K562 (cell line): ENCODE measurements around the gene FKBP15. TPM values are rescaled to one million over a fixed set of nuclear protein-coding genes. Genes with fewer than 3 reads are reported as not detected.

Experiments used
- ARNT ChIP-seq, 2 experiments: fragments of 450-650 bp; IDR thresholded peaks; 2 replicates each; pipeline ENCODE4 v1.6.1; 2016; ENCODE audit warnings: mild to moderate bottlenecking in 1 of 2
- CCNT2 ChIP-seq: IDR thresholded peaks from 2 replicates; pipeline ENCODE4 v1.6.1; 2011; ENCODE audit warnings: borderline replicate concordance, low read depth, mild to moderate bottlenecking, moderate library complexity, mixed read lengths, low read length; ENCODE audit not compliant: insufficient read length; ENCODE audit errors: extremely low read depth
- DACH1 ChIP-seq: fragments of 450-650 bp; IDR thresholded peaks from 2 replicates; pipeline ENCODE4 v1.6.1; 2018; ENCODE audit not compliant: partially characterized antibody
- E2F3 ChIP-seq: fragments of 250-450 bp; sonication (Bioruptor Pico); IDR thresholded peaks from 2 replicates; pipeline ENCODE4 v1.4.0; 2020; ENCODE audit warnings: mild to moderate bottlenecking
- GABPB1 ChIP-seq: sonication (generic); formaldehyde crosslinking; IDR thresholded peaks from 2 replicates; pipeline ENCODE4 v1.8.0; 2022; ENCODE audit warnings: mild to moderate bottlenecking, missing genetic modification reagents
- GTF2E2 ChIP-seq: fragments of 200-800 bp; sonication (Bioruptor generic); IDR thresholded peaks from 2 replicates; pipeline ENCODE4 v1.6.1; 2016; ENCODE audit warnings: missing genetic modification characterization, missing compliant biosample characterization
- MCM5 ChIP-seq: fragments of 450-650 bp; IDR thresholded peaks from 2 replicates; pipeline ENCODE4 v1.6.1; 2016; ENCODE audit warnings: low read depth
- MCM7 ChIP-seq, 2 experiments: fragments of 450-650 bp; IDR thresholded peaks; 2 replicates each; pipeline ENCODE4 v1.6.1; 2016 to 2018
- MYC ChIP-seq, 2 experiments: fragments of 250-450 bp in 1 of 2; sonication (Bioruptor Pico) in 1 of 2; IDR thresholded peaks; 2 replicates each; pipeline versions ENCODE4 v1.5.1 to v1.6.1; 2012 to 2021; ENCODE audit warnings: low read depth in 2 of 2, borderline replicate concordance in 1 of 2, improper control_type of control experiment in 1 of 2, low read length in 1 of 2, mild to moderate bottlenecking in 1 of 2, moderate library complexity in 1 of 2
- NFXL1 ChIP-seq: fragments of 450-650 bp; formaldehyde crosslinking; IDR thresholded peaks from 2 replicates; pipeline ENCODE4 v1.4.0; 2021; ENCODE audit warnings: mild to moderate bottlenecking
- POLR3A ChIP-seq: IDR thresholded peaks from 2 replicates; pipeline ENCODE4 v1.6.1; 2011; ENCODE audit warnings: borderline replicate concordance, mild to moderate bottlenecking, moderate library complexity; ENCODE audit not compliant: insufficient read length, insufficient read depth; ENCODE audit errors: extremely low read depth
- RNF2 ChIP-seq: sonication (generic); IDR thresholded peaks from 2 replicates; pipeline ENCODE4 v1.6.1; 2016
- XRCC3 ChIP-seq: fragments of 450-650 bp; IDR thresholded peaks from 2 replicates; pipeline ENCODE4 v1.6.1; 2017; ENCODE audit warnings: mild to moderate bottlenecking, moderate library complexity
- ZFPM2 ChIP-seq: fragments of 250-450 bp; sonication (Bioruptor Pico); IDR thresholded peaks from 2 replicates; pipeline ENCODE4 v1.5.1; 2022; ENCODE audit warnings: mild to moderate bottlenecking
- ZNF217 ChIP-seq: sonication (generic); formaldehyde crosslinking; IDR thresholded peaks from 2 replicates; pipeline ENCODE4 v1.8.0; 2022; ENCODE audit warnings: mild to moderate bottlenecking, missing genetic modification reagents
- ZNF583 ChIP-seq: fragments of 250-450 bp; sonication (Bioruptor Pico); IDR thresholded peaks from 2 replicates; pipeline ENCODE4 v1.4.0; 2020
- ZNF76 ChIP-seq: fragments of 250-450 bp; sonication (Bioruptor Pico); IDR thresholded peaks from 2 replicates; pipeline ENCODE4 v1.4.0; 2020; ENCODE audit warnings: mild to moderate bottlenecking, moderate library complexity, borderline replicate concordance
- polyA plus RNA-seq, 8 experiments: library from polyadenylated mRNA; depleted of rRNA in 4 of 8; stranded (reverse) in 5 of 8; unstranded in 3 of 8; fragments of >200 nt; fragmentation: Nextera tagmentation in 2 of 8; fragmentation: Illumina TruSeq in 1 of 8; extraction: Ambion mirVana in 2 of 8; extraction: Trizol in 1 of 8; gene quantifications; 2 replicates each; pipeline versions ENCODE4 v1.2.1 to v1.2.3, GENCODE V29; 2011 to 2014; ENCODE audit warnings: inconsistent platforms in 1 of 8, missing spikeins in 1 of 8
- total RNA-seq, 7 experiments: library from RNA; depleted of rRNA in 6 of 7; stranded (reverse); fragments of >200 nt in 6 of 7; fragmentation: Illumina TruSeq in 2 of 7; extraction: Trizol in 2 of 7; gene quantifications; 2 replicates each; pipeline versions ENCODE4 v1.2.1 to v1.2.3, GENCODE V29; 2011 to 2021; ENCODE audit warnings: low replicate concordance in 1 of 7
- TF ChIP-seq, protein P1 (sequence below): fragments of 450-650 bp; IDR thresholded peaks from 2 replicates; pipeline ENCODE4 v1.6.1; 2018; ENCODE audit not compliant: partially characterized antibody
- TF ChIP-seq, protein P2 (sequence below): fragments of 450-650 bp; IDR thresholded peaks from 2 replicates; pipeline ENCODE4 v1.7.1; 2018; ENCODE audit warnings: mild to moderate bottlenecking, low read depth; ENCODE audit not compliant: partially characterized antibody
- TF ChIP-seq, protein P3 (sequence below): fragments of 450-650 bp; IDR thresholded peaks from 2 replicates; pipeline ENCODE4 v1.7.0; 2016; ENCODE audit warnings: borderline replicate concordance

The FKBP15 gene
- total and polyA plus RNA-seq, 9 of the 15 experiments (the other 6 are each of a cell fraction or from before 2014, with no cell fraction given), result 8.7 to 38.0 (median 18.9) TPM

DNA sequence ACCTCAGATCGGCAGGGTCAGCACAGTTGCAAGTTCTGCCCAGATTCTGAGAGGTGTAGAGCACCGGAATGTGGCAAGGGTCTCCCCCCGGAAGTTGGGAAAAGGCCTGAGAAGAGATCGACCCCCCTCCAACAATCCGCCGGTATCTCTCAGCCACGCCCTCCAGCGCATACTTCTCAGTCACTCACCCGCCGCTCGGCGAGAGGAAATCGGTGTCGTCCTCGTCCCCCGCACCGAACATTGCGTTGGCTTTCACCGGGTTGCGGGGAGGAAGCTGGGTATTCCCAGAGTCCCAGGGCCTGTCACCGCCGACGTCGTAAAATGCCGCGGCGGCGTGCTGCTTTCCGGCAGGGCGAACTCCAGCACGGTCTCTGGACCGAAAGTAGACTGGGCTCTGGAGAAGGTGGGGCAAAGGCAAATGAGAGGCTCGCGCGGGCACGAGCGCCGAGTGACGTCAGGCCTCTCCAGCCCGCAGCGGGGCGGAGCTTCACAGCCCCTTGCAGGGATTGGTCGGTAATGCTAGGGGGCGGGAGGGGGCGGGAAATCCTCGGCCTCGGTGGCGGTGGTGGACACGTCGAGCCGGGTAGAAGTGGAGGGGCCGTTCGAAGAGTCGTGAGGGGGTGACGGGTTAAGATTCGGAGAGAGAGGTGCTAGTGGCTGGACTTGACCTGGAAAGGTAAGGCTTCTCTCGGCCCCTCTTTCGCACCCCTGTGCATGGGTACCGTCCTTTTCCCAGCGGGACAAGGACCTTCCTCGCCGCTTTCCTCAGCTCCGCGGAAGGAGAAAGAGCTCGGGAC is at the start of gene FKBP15, which contains the start of gene SLC31A1 (continued):
- TF ChIP-seq, protein P1, sequence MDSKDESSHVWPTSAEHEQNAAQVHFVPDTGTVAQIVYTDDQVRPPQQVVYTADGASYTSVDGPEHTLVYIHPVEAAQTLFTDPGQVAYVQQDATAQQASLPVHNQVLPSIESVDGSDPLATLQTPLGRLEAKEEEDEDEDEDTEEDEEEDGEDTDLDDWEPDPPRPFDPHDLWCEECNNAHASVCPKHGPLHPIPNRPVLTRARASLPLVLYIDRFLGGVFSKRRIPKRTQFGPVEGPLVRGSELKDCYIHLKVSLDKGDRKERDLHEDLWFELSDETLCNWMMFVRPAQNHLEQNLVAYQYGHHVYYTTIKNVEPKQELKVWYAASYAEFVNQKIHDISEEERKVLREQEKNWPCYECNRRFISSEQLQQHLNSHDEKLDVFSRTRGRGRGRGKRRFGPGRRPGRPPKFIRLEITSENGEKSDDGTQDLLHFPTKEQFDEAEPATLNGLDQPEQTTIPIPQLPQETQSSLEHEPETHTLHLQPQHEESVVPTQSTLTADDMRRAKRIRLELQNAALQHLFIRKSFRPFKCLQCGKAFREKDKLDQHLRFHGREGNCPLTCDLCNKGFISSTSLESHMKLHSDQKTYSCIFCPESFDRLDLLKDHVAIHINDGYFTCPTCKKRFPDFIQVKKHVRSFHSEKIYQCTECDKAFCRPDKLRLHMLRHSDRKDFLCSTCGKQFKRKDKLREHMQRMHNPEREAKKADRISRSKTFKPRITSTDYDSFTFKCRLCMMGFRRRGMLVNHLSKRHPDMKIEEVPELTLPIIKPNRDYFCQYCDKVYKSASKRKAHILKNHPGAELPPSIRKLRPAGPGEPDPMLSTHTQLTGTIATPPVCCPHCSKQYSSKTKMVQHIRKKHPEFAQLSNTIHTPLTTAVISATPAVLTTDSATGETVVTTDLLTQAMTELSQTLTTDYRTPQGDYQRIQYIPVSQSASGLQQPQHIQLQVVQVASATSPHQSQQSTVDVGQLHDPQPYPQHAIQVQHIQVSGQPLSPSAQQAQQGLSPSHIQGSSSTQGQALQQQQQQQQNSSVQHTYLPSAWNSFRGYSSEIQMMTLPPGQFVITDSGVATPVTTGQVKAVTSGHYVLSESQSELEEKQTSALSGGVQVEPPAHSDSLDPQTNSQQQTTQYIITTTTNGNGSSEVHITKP, result peak; percentile 76
- peak in 1 of 2 experiments; percentile 78; a peak in 1 of 4 replicates for TF ChIP-seq ARNT (IDR thresholded peaks at IDR 0.05)
- TF ChIP-seq ZFPM2 (CRISPR knock-in tag), result no peak
- no peak for TF ChIP-seq GTF2E2
- TF ChIP-seq CCNT2, result no peak
- no peak for TF ChIP-seq RNF2
- peak; percentile 63; the same call in 1 of the 2 replicates for TF ChIP-seq E2F3 (CRISPR knock-in tag)
- TF ChIP-seq GABPB1 (CRISPR knock-in tag), result peak; percentile 65
- TF ChIP-seq MYC (IDR thresholded peaks at IDR 0.05; ENCODE audit: low read depth, low read length), result peak; percentile 73
- no peak for TF ChIP-seq MYC (CRISPR knock-in tag; IDR thresholded peaks at IDR 0.05; ENCODE audit: borderline replicate concordance, low read depth)
- TF ChIP-seq, protein P2, sequence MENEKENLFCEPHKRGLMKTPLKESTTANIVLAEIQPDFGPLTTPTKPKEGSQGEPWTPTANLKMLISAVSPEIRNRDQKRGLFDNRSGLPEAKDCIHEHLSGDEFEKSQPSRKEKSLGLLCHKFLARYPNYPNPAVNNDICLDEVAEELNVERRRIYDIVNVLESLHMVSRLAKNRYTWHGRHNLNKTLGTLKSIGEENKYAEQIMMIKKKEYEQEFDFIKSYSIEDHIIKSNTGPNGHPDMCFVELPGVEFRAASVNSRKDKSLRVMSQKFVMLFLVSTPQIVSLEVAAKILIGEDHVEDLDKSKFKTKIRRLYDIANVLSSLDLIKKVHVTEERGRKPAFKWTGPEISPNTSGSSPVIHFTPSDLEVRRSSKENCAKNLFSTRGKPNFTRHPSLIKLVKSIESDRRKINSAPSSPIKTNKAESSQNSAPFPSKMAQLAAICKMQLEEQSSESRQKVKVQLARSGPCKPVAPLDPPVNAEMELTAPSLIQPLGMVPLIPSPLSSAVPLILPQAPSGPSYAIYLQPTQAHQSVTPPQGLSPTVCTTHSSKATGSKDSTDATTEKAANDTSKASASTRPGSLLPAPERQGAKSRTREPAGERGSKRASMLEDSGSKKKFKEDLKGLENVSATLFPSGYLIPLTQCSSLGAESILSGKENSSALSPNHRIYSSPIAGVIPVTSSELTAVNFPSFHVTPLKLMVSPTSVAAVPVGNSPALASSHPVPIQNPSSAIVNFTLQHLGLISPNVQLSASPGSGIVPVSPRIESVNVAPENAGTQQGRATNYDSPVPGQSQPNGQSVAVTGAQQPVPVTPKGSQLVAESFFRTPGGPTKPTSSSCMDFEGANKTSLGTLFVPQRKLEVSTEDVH, result peak; percentile 77
- TF ChIP-seq ZNF217 (CRISPR knock-in tag), result no peak
- no peak for TF ChIP-seq ZNF76 (CRISPR knock-in tag)
- no peak for TF ChIP-seq MCM5
- TF ChIP-seq DACH1, result no peak
- TF ChIP-seq, protein P3, sequence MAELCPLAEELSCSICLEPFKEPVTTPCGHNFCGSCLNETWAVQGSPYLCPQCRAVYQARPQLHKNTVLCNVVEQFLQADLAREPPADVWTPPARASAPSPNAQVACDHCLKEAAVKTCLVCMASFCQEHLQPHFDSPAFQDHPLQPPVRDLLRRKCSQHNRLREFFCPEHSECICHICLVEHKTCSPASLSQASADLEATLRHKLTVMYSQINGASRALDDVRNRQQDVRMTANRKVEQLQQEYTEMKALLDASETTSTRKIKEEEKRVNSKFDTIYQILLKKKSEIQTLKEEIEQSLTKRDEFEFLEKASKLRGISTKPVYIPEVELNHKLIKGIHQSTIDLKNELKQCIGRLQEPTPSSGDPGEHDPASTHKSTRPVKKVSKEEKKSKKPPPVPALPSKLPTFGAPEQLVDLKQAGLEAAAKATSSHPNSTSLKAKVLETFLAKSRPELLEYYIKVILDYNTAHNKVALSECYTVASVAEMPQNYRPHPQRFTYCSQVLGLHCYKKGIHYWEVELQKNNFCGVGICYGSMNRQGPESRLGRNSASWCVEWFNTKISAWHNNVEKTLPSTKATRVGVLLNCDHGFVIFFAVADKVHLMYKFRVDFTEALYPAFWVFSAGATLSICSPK, result no peak
- TF ChIP-seq NFXL1, result no peak
- TF ChIP-seq ZNF583 (CRISPR knock-in tag), result no peak
- TF ChIP-seq XRCC3, result no peak
- TF ChIP-seq POLR3A, result no peak
- TF ChIP-seq MCM7 (IDR thresholded peaks at IDR 0.05), result no peak
